SK-N-SH treated with all-trans-retinoic acid at 6 μM for 48 hours (cell line): ENCODE data around the gene PIK3R5.

Experiments used
- CREB5 ChIP-seq: fragments of 250-450 bp; sonication (Bioruptor Pico); IDR thresholded peaks from 2 replicates; pipeline ENCODE4 v1.5.1; 2020; ENCODE audit warnings: low read depth, mild to moderate bottlenecking, moderate library complexity
- CSDC2 ChIP-seq: fragments of 250-450 bp; sonication (Bioruptor Pico); IDR thresholded peaks from 2 replicates; pipeline ENCODE4 v1.5.0; 2020; ENCODE audit warnings: mild to moderate bottlenecking, moderate library complexity
- RARB ChIP-seq: fragments of 250-450 bp; sonication (Bioruptor Pico); IDR thresholded peaks from 2 replicates; pipeline ENCODE4 v1.8.0; 2021; ENCODE audit warnings: mild to moderate bottlenecking, moderate library complexity
- SNAI2 ChIP-seq: fragments of 250-450 bp; sonication (Bioruptor Pico); IDR thresholded peaks from 2 replicates; pipeline ENCODE4 v1.5.0; 2020; ENCODE audit warnings: mild to moderate bottlenecking, moderate library complexity
- TOX ChIP-seq: fragments of 250-450 bp; sonication (Bioruptor Pico); IDR thresholded peaks from 2 replicates; pipeline ENCODE4 v1.8.0; 2021; ENCODE audit warnings: mild to moderate bottlenecking, moderate library complexity, borderline replicate concordance
- ZFP3 ChIP-seq: fragments of 250-450 bp; sonication (Bioruptor Pico); IDR thresholded peaks from 2 replicates; pipeline ENCODE4 v1.5.0; 2020; ENCODE audit warnings: mild to moderate bottlenecking, moderate library complexity
- ZNF70 ChIP-seq: fragments of 450-650 bp; formaldehyde crosslinking; IDR thresholded peaks from 2 replicates; pipeline ENCODE4 v1.5.0; 2020; ENCODE audit warnings: mild to moderate bottlenecking, moderate library complexity
- TF ChIP-seq, protein P1 (sequence below): fragments of 250-450 bp; sonication (Bioruptor Pico); IDR thresholded peaks from 2 replicates; pipeline ENCODE4 v1.5.0; 2020; ENCODE audit warnings: mild to moderate bottlenecking, moderate library complexity
- TF ChIP-seq, protein P2 (sequence below): fragments of 250-450 bp; sonication (Bioruptor Pico); IDR thresholded peaks from 2 replicates; pipeline ENCODE4 v1.8.0; 2020; ENCODE audit warnings: mild to moderate bottlenecking, moderate library complexity, borderline replicate concordance
- TF ChIP-seq, protein P3 (sequence below): fragments of 250-450 bp; sonication (Bioruptor Pico); IDR thresholded peaks from 2 replicates; pipeline ENCODE4 v1.8.0; 2021; ENCODE audit warnings: low read depth, mild to moderate bottlenecking, moderate library complexity, borderline replicate concordance
- TF ChIP-seq, protein P4 (sequence below): fragments of 250-450 bp; sonication (Bioruptor Pico); IDR thresholded peaks from 2 replicates; pipeline ENCODE4 v1.5.1; 2021; ENCODE audit warnings: mild to moderate bottlenecking, moderate library complexity

DNA sequence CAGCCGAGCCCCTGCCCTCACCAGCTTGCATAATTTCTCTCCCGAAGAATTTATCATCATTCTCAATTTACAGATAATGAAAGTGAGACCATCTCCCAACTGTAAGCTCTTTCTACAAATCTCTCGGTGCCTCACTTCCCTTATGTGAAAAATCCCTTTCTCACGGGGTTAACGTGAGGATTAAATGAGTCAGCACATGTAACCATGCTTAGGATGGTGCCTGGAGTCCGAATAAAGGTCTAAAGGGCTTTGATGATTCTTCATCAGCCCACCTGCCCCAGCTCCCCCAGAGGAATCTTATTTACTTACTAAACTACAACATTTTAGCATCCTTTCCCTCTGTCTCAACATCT lies 73.2 kb downstream of the PIK3R5 start:
- TF ChIP-seq ZFP3, result no peak
- no peak for TF ChIP-seq TOX (CRISPR knock-in tag)
- TF ChIP-seq, protein P1, sequence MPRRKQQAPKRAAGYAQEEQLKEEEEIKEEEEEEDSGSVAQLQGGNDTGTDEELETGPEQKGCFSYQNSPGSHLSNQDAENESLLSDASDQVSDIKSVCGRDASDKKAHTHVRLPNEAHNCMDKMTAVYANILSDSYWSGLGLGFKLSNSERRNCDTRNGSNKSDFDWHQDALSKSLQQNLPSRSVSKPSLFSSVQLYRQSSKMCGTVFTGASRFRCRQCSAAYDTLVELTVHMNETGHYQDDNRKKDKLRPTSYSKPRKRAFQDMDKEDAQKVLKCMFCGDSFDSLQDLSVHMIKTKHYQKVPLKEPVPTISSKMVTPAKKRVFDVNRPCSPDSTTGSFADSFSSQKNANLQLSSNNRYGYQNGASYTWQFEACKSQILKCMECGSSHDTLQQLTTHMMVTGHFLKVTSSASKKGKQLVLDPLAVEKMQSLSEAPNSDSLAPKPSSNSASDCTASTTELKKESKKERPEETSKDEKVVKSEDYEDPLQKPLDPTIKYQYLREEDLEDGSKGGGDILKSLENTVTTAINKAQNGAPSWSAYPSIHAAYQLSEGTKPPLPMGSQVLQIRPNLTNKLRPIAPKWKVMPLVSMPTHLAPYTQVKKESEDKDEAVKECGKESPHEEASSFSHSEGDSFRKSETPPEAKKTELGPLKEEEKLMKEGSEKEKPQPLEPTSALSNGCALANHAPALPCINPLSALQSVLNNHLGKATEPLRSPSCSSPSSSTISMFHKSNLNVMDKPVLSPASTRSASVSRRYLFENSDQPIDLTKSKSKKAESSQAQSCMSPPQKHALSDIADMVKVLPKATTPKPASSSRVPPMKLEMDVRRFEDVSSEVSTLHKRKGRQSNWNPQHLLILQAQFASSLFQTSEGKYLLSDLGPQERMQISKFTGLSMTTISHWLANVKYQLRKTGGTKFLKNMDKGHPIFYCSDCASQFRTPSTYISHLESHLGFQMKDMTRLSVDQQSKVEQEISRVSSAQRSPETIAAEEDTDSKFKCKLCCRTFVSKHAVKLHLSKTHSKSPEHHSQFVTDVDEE (CRISPR knock-in tag), result no peak
- no peak for TF ChIP-seq RARB (CRISPR knock-in tag)
- TF ChIP-seq ZNF70 (CRISPR knock-in tag), result no peak
- TF ChIP-seq, protein P2, sequence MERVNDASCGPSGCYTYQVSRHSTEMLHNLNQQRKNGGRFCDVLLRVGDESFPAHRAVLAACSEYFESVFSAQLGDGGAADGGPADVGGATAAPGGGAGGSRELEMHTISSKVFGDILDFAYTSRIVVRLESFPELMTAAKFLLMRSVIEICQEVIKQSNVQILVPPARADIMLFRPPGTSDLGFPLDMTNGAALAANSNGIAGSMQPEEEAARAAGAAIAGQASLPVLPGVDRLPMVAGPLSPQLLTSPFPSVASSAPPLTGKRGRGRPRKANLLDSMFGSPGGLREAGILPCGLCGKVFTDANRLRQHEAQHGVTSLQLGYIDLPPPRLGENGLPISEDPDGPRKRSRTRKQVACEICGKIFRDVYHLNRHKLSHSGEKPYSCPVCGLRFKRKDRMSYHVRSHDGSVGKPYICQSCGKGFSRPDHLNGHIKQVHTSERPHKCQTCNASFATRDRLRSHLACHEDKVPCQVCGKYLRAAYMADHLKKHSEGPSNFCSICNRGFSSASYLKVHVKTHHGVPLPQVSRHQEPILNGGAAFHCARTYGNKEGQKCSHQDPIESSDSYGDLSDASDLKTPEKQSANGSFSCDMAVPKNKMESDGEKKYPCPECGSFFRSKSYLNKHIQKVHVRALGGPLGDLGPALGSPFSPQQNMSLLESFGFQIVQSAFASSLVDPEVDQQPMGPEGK (CRISPR knock-in tag), result no peak
- no peak for TF ChIP-seq CREB5
- TF ChIP-seq SNAI2 (CRISPR knock-in tag), result no peak
- TF ChIP-seq, protein P3, sequence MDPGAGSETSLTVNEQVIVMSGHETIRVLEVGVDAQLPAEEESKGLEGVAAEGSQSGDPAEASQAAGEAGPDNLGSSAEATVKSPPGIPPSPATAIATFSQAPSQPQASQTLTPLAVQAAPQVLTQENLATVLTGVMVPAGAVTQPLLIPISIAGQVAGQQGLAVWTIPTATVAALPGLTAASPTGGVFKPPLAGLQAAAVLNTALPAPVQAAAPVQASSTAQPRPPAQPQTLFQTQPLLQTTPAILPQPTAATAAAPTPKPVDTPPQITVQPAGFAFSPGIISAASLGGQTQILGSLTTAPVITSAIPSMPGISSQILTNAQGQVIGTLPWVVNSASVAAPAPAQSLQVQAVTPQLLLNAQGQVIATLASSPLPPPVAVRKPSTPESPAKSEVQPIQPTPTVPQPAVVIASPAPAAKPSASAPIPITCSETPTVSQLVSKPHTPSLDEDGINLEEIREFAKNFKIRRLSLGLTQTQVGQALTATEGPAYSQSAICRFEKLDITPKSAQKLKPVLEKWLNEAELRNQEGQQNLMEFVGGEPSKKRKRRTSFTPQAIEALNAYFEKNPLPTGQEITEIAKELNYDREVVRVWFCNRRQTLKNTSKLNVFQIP (CRISPR knock-in tag), result no peak
- TF ChIP-seq CSDC2 (CRISPR knock-in tag), result no peak
- TF ChIP-seq, protein P4, sequence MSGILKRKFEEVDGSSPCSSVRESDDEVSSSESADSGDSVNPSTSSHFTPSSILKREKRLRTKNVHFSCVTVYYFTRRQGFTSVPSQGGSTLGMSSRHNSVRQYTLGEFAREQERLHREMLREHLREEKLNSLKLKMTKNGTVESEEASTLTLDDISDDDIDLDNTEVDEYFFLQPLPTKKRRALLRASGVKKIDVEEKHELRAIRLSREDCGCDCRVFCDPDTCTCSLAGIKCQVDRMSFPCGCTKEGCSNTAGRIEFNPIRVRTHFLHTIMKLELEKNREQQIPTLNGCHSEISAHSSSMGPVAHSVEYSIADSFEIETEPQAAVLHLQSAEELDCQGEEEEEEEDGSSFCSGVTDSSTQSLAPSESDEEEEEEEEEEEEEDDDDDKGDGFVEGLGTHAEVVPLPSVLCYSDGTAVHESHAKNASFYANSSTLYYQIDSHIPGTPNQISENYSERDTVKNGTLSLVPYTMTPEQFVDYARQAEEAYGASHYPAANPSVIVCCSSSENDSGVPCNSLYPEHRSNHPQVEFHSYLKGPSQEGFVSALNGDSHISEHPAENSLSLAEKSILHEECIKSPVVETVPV, result no peak
